KOPT-K1 (cell line): ENCODE results near the gene TSHZ1.

Experiments used
- H3K27ac ChIP-seq: fragments of 200-600 bp; sonication (generic); 2 replicates; pipeline ENCODE4 v1.5.1; 2016; ENCODE audit warnings: antibody characterized with exemption, mild to moderate bottlenecking, low read depth, low read length; ENCODE audit not compliant: poor library complexity, severe bottlenecking
- H3K36me3 ChIP-seq: fragments of 200-600 bp; sonication (generic); 2 replicates; pipeline ENCODE4 v1.5.1; 2017; ENCODE audit warnings: antibody characterized with exemption, mild to moderate bottlenecking, low read length, moderate library complexity; ENCODE audit not compliant: insufficient read depth
- H3K9me3 ChIP-seq: fragments of 200-600 bp; sonication (generic); 2 replicates; pipeline ENCODE4 v1.5.1; 2017; ENCODE audit warnings: antibody characterized with exemption, low read length, mild to moderate bottlenecking; ENCODE audit not compliant: insufficient read depth, poor library complexity, severe bottlenecking

TSHZ1 gene

DNA sequence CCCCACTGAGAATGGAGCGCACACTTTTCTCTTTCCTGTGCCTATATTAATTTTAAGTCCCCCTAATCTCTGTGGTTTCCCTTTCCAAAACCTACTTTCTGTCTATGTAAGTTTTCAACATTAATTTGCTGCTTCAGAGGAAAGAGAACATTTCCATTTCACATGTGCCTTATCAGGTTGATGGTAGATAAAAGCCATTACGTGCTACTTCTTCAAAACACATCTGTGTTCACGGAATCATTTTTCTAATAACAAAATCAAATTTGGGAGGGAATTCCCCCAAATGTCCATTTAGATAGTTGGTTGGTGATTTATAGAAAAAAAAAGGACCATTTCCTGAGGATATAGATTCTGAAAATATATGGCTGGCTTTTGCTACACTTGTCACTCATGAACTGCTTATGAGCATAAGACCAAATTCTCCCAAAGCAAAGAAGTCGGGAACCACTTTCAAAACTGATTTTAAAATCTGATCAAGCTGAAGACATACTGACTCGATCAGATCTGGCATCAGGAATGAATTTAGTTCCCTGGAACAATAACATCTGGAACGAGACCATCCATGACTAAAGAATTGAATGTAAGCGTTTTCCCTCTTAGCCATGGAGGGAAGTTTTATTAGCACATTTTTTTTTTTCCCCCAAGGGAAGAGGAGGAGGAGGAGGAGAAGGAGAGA, 9.9 kb upstream of the TSHZ1 start:
- H3K36me3 ChIP-seq, result peaks cover 23% of the 10 kb centered on the region
- H3K9me3 ChIP-seq, result no peaks in the 10 kb centered on the region
- H3K27ac ChIP-seq, result no peak overlapping the region

DNA sequence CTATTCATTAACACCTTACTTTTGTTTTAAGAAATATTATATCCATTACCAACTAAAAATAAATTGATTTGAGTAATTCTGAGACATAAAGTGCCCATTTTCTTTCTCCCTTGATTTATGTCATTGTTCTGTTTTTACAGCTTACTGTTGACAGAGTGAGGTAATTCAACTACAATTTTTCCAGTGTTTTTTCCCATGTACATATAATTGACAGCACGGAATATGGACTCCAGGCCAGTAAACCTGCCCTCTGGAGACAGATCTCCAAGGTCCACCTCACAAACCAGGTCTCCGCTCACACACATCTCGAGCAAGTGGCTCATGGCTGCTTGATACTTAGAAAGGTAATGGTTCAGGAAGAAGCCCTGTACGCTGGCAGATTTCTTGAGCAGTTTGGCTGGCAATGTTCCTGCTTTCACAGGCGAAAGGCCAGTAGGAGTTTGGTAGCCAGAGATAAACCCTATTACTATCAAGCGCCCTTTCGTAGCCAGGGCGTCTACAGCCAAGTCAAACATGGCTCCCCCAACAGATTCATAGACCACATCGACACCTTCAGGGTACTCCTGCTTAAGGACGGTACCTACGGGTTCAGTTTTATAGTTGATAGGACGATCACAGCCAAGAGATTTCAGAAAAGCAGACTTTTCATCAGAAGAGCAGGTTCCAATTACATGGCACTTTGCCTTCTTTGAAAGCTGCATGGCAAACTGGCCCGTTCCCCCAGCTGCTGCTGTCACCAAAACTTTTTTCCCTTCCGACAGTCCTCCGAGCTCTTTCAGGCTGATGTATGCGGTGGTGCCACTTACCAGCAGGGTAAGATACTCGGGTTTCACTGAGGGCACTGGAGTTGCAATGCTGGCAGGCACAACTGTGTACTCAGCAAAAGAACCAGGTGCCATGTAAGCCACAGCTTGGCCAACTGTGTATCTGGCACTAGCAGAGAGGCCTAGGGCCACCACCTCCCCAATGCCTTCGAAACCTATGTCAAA, 9.0 kb upstream of the TSHZ1 start:
- Histone ChIP-seq H3K9me3 (no peaks in the 10 kb centered on the region), H3K36me3 (peaks cover 23% of the 10 kb centered on the region), H3K27ac (no peak overlapping the region)

GRCh38 chr18:75202696-75203365, 7.8 kb upstream of the TSHZ1 start:
- no peaks in the 10 kb centered on the region for H3K9me3 ChIP-seq
- peaks cover 23% of the 10 kb centered on the region for H3K36me3 ChIP-seq
- H3K27ac ChIP-seq, result no peak overlapping the region

DNA sequence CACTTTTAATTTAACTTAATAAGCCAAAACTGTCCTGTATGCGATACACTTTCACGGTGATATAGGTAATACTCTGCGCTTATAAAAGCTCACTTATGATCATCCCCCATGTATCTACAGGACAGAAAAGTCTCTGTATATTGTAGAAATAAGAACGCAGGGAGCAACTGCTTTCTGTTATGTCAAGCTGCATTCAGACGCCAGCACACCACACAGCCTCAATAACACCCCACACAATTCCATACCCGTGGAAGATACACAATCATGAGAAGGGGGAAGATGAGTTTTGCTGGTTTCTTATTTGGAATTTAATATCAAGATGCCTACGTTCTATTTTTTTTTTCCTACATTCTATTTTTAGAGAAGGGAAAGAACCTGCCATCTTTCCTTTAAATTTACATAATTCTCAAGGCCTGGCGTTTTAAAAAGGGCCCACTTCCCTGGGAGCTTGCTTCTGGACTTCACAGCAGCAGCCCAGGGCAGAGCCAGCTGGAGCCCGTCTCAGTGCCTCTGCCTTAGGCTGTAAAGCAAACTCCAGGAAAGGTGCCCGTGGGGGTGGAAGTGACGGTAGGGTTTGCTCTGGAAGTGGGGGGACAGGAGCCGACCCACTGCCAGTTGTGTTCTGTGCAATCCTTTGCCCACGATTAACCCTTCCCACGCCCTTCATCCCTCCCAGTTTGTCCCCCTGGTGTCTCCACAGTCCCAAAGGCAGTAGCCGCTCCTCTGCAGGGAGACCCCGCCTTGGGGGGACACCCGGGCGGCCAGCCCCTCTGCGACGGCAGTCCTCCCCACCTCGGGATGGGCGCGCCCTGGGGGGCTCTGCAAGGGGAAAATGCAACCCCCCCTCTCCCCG, 7.0 kb upstream of the TSHZ1 start:
- Histone ChIP-seq H3K36me3 (peaks cover 23% of the 10 kb centered on the region), H3K27ac (no peak overlapping the region), H3K9me3 (no peaks in the 10 kb centered on the region)

DNA sequence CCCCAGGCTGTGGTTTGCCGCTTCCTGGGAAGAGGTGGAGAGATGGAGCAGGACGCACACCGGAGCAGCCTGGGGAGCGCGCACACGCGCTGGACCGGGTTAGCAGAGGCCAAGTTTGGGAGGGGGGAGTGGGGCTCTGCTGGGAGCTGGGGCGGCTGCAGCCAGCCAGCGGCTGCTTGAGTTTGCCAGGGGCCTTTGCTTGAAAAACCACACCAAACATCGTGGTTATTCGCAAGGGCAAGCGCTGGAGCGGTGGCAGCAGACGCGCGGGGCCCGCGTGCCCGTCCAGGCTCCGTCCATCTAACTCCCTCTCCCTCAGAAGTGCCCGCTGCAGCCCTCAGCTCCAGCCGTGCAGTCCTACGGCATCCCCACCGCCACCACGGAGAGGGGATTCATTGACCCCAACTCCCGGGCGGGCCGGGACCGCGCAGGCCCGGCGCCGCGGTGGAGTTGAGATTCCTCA, 6.3 kb upstream of the TSHZ1 start:
- Histone ChIP-seq H3K9me3 (no peaks in the 10 kb centered on the region), H3K27ac (no peak overlapping the region), H3K36me3 (peaks cover 23% of the 10 kb centered on the region)

DNA sequence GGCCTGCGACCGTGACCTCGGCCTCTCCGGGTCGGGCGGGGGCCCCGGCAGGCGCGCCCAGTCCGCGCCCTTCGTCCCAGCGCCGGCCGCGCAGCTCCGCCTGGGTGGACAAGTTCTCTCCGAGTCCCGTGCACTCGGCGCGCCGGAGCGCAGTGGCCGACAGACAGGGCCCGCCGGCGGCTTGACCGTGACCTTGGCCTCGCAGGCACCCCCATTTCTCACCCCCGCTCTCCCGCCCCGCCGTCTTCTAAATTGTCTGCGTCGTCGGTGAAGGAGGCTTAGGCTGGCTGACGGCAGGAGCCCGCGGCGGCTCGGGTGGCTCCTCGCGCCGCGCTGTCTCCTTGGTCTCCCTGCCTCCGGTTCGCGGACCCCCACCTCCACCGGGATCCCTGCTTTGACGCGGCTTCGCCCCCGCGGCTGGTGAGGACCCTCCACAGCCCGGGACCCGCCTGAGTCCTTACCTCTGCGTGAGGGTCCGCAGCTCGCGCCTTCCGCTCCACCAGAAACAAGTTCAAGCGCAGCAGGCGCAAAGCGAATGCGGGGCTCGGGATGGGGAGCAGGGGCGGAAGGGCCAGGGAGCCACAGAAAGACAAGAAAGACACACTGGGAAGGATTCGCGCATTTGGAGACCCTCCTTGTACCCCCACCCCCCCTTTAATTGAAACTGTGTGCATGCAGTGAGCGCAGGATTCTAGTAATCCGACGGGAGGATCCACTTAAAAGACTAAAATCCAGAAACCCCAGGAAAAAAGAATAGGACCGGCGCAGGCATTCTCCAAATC, 5.7 kb upstream of the TSHZ1 start:
- H3K9me3 ChIP-seq, result no peaks in the 10 kb centered on the region
- H3K27ac ChIP-seq, result no peak overlapping the region
- H3K36me3 ChIP-seq, result peaks cover 18% of the 10 kb centered on the region

DNA sequence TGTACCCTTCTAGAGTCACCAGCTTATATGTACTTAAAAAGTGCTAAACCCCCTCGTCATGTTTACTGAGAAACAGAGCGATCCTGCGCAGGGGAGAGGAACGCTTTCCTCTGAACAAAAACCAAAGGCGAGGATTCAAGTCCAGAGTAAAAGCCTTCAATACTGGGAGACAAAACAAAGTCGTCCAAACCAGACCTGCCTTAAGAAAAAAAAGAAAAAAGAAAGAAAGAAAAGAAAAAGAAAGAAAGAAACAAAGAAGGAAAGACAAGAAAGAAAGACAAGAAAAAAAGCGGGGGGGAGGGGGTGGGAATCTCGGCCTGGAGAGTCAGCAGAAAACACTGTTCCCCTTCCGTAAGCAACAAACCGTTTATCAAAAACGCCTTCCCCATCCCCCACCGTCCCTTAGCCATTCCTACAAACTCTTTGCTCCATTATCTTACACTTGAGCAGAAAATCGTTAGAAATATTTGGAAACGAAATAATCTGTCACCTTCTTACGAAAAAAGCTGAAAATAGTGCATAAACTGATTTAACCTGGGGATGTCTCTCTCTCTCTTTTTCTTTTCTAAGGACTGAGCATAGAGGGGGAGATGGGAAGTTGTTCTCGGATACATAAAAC, 5.0 kb upstream of the TSHZ1 start:
- peaks cover 11% of the 10 kb centered on the region for H3K36me3 ChIP-seq
- H3K9me3 ChIP-seq, result no peaks in the 10 kb centered on the region
- H3K27ac ChIP-seq, result no peak overlapping the region

DNA sequence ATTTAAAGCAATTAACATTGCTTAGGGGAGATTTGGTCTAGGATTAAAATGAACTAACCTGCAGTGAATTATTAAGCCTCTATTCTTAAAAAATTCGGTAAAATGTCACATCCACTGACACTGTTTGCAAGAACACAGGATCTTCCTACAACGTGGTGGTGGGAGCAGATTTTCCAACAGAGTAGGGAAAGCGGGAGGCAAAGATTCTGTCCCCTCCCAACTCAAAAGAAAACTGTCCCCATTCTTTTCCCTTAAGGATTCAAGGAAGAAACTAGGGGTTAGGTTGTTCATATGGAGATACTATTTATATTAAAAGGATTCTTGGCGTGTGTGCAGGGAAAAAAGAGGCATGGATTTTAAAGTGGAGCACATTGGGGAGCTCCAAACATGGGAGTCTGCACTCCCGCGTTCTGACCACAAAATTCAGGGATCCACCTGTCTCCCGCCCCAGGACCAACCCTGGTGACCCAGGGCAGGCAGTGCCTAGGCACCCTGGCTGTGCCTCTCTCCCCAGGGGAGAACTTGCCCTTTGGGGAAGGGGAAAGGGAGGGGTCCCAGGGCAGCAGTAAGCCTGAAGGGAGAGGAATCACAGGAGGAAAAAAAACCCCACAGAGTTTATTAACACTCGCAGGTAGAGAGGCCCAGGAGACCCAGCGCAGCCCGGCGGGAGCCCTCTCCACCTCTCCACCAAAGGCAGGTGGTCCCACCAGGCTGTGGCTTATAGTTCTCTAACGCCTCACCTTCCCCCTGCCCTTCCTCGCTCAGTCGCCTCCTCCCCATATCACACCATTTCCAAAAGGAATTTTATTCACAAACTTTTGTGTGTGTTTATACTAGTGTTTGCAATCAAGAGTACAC, 3.9 kb upstream of the TSHZ1 start:
- Histone ChIP-seq H3K27ac (no peak overlapping the region), H3K9me3 (no peaks in the 10 kb centered on the region), H3K36me3 (peaks cover 5% of the 10 kb centered on the region; the same call in 1 of the 2 replicates)

DNA sequence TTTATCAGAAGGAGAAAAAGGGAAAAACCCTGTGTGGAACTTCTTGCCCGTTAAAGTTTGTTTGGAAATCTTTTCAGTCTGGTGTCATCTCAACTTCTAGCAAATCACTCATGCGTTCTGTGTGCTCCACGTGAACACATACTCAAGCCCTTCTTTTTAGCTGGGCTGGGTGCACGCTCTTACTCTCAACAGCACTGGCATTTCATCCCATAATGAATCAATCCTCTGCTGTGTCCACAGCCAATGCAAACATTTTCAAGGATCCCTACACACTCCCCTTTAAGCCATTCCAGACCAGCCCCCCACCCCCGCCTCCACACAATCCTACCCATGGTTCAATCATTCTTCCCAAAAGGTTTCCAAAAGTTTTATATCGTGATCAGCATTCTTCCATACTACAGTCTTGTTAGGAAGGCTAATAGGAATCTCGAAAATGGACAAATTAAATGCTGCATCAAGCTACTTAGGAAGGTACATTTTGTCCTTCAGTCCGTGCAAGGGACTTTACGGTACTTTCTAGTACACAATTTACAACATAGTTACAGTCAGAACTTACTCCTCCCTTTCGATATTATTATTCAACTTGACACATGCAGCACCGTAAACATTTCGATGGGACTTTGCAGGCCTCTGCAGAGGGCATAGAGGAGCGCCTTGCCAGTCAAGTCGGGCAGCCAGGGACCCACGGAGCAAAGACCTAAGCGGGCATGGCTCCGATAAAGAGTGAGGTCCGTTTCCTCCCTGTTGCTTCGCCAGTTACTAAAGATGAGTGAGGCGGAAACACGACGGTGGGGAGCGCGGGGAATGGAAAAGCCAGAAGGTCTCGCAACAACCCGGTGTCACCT, 3.1 kb upstream of the TSHZ1 start:
- Histone ChIP-seq H3K9me3 (no peaks in the 10 kb centered on the region), H3K27ac (peak overlapping the region; percentile 90)

DNA sequence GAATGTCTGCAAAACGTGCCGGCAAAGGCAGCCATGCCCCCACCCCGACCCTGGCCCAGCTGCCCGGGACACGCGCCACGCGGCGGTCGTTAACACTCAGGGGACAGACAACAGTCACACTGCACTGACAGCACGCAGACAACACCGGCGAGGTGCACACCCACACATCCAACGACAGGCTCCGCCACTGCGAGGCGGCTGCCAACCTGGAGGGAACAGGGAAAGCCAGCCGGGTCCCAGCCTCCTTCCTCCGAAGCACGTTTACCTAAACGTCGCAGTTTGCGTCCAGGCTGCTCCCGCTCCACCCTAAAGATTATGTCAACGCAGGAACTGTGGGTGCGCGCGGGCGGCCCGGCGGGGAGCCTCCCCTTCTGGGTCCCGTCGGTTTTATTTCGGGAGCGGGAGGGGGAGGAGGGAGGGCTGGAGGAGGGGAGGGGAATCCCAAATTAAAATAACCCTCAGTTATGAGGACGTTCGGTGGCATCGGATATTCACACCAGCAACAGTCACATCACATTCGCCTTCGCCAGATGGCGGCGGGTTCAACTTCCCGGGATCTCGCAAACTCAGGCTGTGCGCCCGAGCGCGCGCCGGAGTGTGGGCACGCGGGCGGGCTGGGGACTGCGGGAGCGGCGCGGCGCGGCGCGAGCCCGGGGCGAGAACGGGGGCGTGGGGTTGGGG, 2.3 kb upstream of the TSHZ1 start:
- no peaks in the 10 kb centered on the region for H3K9me3 ChIP-seq
- H3K27ac ChIP-seq, result peak overlapping the region; percentile 90
- H3K36me3 ChIP-seq, result no peaks in the 10 kb centered on the region

More for the DNA sequence above, 3.1 kb upstream of the TSHZ1 start:
- no peaks in the 10 kb centered on the region for H3K36me3 ChIP-seq

- no peaks in the 10 kb centered on the region for H3K9me3 ChIP-seq
- H3K27ac ChIP-seq, result peak overlapping the region; percentile 90
- H3K36me3 ChIP-seq, result no peaks in the 10 kb centered on the region
Observed at GRCh38 chr18:75208836-75209128, 1.8 kb upstream of the TSHZ1 start.
